Panc1 (cell line): ENCODE measurements around the gene DONSON. TPM values are rescaled to one million over a fixed set of nuclear protein-coding genes. Genes with fewer than 3 reads are reported as not detected.
A peak's percentile ranks its signal among the peaks of the same experiment; 100 is the strongest.

Experiments used
- ATAC-seq: fragments of 200-7000 bp; cut with Tn5 transposase; 2 replicates; pipeline ENCODE4 v1.9.1; 2020; ENCODE audit warnings: mild to moderate bottlenecking, moderate library complexity
- BruUV-seq: library from RNA; stranded (reverse); fragments of 400-500 nt; replicated peaks from 2 replicates; lab custom pipeline; 2021; lab: Mats Ljungman, UMichigan
- CTCF ChIA-PET: fragments of 300-600 bp; sonication (Branson Sonifier 250); formaldehyde crosslinking; loops from one replicate; lab custom pipeline; 2022; ENCODE audit warnings: antibody characterized with exemption; lab: Charles Lee
- POLR2A ChIA-PET: fragments of 300-600 bp; sonication (Branson Sonifier 250); formaldehyde crosslinking; loops from one replicate; lab custom pipeline; 2022; ENCODE audit warnings: antibody characterized with exemption; lab: Charles Lee
- DNase-seq: peaks from one replicate; pipeline ENCODE4 v3.0.0-alpha.2; 2010; ENCODE audit warnings: low read depth, low spot score
- H3K27ac ChIP-seq: 2 replicates; pipeline ENCODE4 v1.5.1; 2011; ENCODE audit warnings: mild to moderate bottlenecking, low read length, inconsistent platforms
- H3K27me3 ChIP-seq: fragments of 200-500 bp; sonication (Bioruptor generic); 2 replicates; pipeline ENCODE4 v1.6.0; 2014; ENCODE audit warnings: low read length, inconsistent platforms; ENCODE audit not compliant: control insufficient read depth, insufficient read depth
- H3K36me3 ChIP-seq: fragments of 200-500 bp; sonication (Bioruptor generic); 2 replicates; pipeline ENCODE4 v1.5.1; 2014; ENCODE audit warnings: inconsistent platforms, mild to moderate bottlenecking, low read length, moderate library complexity; ENCODE audit not compliant: control insufficient read depth, insufficient read depth
- H3K4me1 ChIP-seq: 2 replicates; pipeline ENCODE4 v1.5.1; 2011; ENCODE audit warnings: inconsistent platforms, mild to moderate bottlenecking, low read length, moderate library complexity; ENCODE audit not compliant: control insufficient read depth, insufficient read depth
- H3K4me3 ChIP-seq, 2 experiments: 2 replicates each; pipeline ENCODE4 v1.5.1; 2011 to 2012; ENCODE audit warnings: low read depth in 2 of 2, low read length in 2 of 2, mild to moderate bottlenecking in 2 of 2, inconsistent platforms in 1 of 2, moderate library complexity in 1 of 2
- H3K9me3 ChIP-seq: fragments of 200-500 bp; sonication (Bioruptor generic); 2 replicates; pipeline ENCODE4 v1.5.1; 2014; ENCODE audit warnings: low read depth, mild to moderate bottlenecking, inconsistent platforms, low read length, moderate library complexity; ENCODE audit not compliant: control insufficient read depth, insufficient read depth
- CTCF ChIP-seq: fragments of 450-650 bp; IDR thresholded peaks from 2 replicates; pipeline ENCODE4 v1.5.1; 2017; ENCODE audit warnings: mild to moderate bottlenecking
- POLR2AphosphoS5 ChIP-seq: IDR thresholded peaks from 2 replicates; pipeline ENCODE4 v1.6.1; 2012; ENCODE audit warnings: mild to moderate bottlenecking, low read depth, low read length, moderate library complexity
- REST ChIP-seq, 2 experiments: IDR thresholded peaks; 2 replicates each; pipeline ENCODE4 v1.6.1; 2011 to 2012; ENCODE audit warnings: low read depth in 2 of 2, control low read depth in 1 of 2, low read length in 1 of 2, mild to moderate bottlenecking in 1 of 2, moderate library complexity in 1 of 2; ENCODE audit not compliant: insufficient read depth in 1 of 2
- SIN3A ChIP-seq: IDR thresholded peaks from 2 replicates; pipeline ENCODE4 v1.6.1; 2012; ENCODE audit warnings: low read depth, mild to moderate bottlenecking, low read length, moderate library complexity, borderline replicate concordance; ENCODE audit not compliant: insufficient read depth
- TCF7L2 ChIP-seq: IDR thresholded peaks from 2 replicates; pipeline ENCODE4 v1.6.1; 2011; ENCODE audit warnings: mild to moderate bottlenecking, low read depth, low read length, inconsistent platforms
- in situ Hi-C: cut with HindIII; loops from 2 replicates; pipeline ENCODE4 v1.10.0; 2016; ENCODE audit warnings: low sequenced_read_pairs, low pct_unique_long_range_greater_than_20kb
- intact Hi-C: fragments of 100-400 bp; cut with micrococcal nuclease; formaldehyde crosslinking; loops from one replicate; pipeline ENCODE4 v1.10.0; 2022; ENCODE audit not compliant: unreplicated experiment
- total RNA-seq: library from RNA; stranded (reverse); gene quantifications from one replicate; pipeline ENCODE4 v1.2.1, GENCODE V29; 2021; ENCODE audit not compliant: unreplicated experiment

The DONSON gene
- total RNA-seq, 1 experiment from 2014 or later: 21.9 TPM

GRCh38 chr21:33552093-33552998 is 36.1 kb downstream of the DONSON start:
- in situ Hi-C loops: no loop called here
- H3K9me3 ChIP-seq: no peaks in the 10 kb centered on the region
- ATAC-seq (peak; percentile 17; the same call in 1 of the 2 replicates), DNase-seq (no peak)
- TF ChIP-seq CTCF: no peak
- no peak; the same call in 1 of the 2 replicates for TF ChIP-seq POLR2AphosphoS5
- TF ChIP-seq SIN3A: no peak
- no peak for TF ChIP-seq TCF7L2
- TF ChIP-seq REST (IDR thresholded peaks at IDR 0.05; ENCODE audit: insufficient read depth in 1 of 2, low read depth in 2 of 2, low read length in 1 of 2): no peak
- no TSS peak for BruUV-seq
- ChIA-PET POLR2A (no interaction called here), CTCF (no interaction called here)
- no peak overlapping the region for H3K27ac ChIP-seq
- H3K36me3 ChIP-seq: peaks cover 57% of the 10 kb centered on the region
- no peak overlapping the region for H3K4me3 ChIP-seq
- no peaks in the 10 kb centered on the region for H3K27me3 ChIP-seq
- intact Hi-C loops: no loop called here
- no peaks in the 10 kb centered on the region for H3K4me1 ChIP-seq

GRCh38 chr21:33551664-33552063 is 36.8 kb downstream of the DONSON start:
- in situ Hi-C loops: no loop called here
- POLR2A ChIA-PET: no interaction called here
- no peak for ATAC-seq
- Histone ChIP-seq H3K36me3 (peaks cover 57% of the 10 kb centered on the region), H3K9me3 (no peaks in the 10 kb centered on the region), H3K4me1 (no peaks in the 10 kb centered on the region), H3K4me3 (no peak overlapping the region), H3K27ac (no peak overlapping the region), H3K27me3 (no peaks in the 10 kb centered on the region)
- TF ChIP-seq POLR2AphosphoS5 (no peak), SIN3A (no peak), CTCF (no peak)
- intact Hi-C loops: no loop called here
- CTCF ChIA-PET: no interaction called here
- DNase-seq: no peak
- BruUV-seq: no TSS peak
